Gastrocnemius medialis (tissue), 4 donors: ENCODE results near the gene ZBTB43. TPM values are rescaled to one million over a fixed set of nuclear protein-coding genes. Genes with fewer than 3 reads are reported as not detected.

Source experiments
- ATAC-seq, 2 donors: fragments of 150-250 bp; one replicate each; pipeline ENCODE4 v1.9.1; 2016
- DNase-seq, 2 donors: peaks; one replicate each; pipeline ENCODE4 v3.0.0-alpha.2; 2019
- H3K27ac ChIP-seq, 4 donors: fragments of 200-600 bp; sonication (generic); 1 replicate in 1 of 4; 2 replicates in 3 of 4; pipeline ENCODE4 v1.5.1; 2016 to 2018; ENCODE audit warnings: mild to moderate bottlenecking in 2 of 4, moderate library complexity in 1 of 4
- H3K27me3 ChIP-seq, 3 donors: fragments of 200-600 bp; sonication (generic) in 2 of 3; 1 replicate in 1 of 3; 2 replicates in 2 of 3; pipeline versions ENCODE4 v1.5.1 to v1.6.0; 2016 to 2019; ENCODE audit warnings: mild to moderate bottlenecking in 1 of 3, moderate library complexity in 1 of 3
- H3K36me3 ChIP-seq, 2 donors: fragments of 200-600 bp; sonication (generic) in 1 of 2; one replicate each; pipeline ENCODE4 v1.5.1; 2017 to 2018
- H3K4me1 ChIP-seq, 2 donors: fragments of 200-600 bp; sonication (generic) in 1 of 2; one replicate each; pipeline ENCODE4 v1.5.1; 2016 to 2017; ENCODE audit warnings: mild to moderate bottlenecking in 2 of 2
- H3K4me3 ChIP-seq, 4 donors: fragments of 200-600 bp; sonication (generic) in 3 of 4; 1 replicate in 1 of 4; 2 replicates in 3 of 4; pipeline ENCODE4 v1.5.1; 2016 to 2019; ENCODE audit warnings: mild to moderate bottlenecking in 2 of 4
- H3K9me3 ChIP-seq, 3 donors: fragments of 200-600 bp; sonication (generic) in 2 of 3; 1 replicate in 1 of 3; 2 replicates in 2 of 3; pipeline ENCODE4 v1.5.1; 2016 to 2019
- POLR2A ChIP-seq, 2 donors: fragments of 450-650 bp; IDR thresholded peaks; one replicate each; pipeline ENCODE4 v1.6.1; 2017; ENCODE audit warnings: antibody characterized with exemption in 2 of 2, mild to moderate bottlenecking in 2 of 2, moderate library complexity in 2 of 2
- in situ Hi-C, 4 donors: fragments of 200-750 bp; cut with MboI; loops; one replicate each; pipeline versions ENCODE4 v1.15.0 to v1.8.0; 2017; ENCODE audit warnings: low sequenced_read_pairs in 4 of 4
- intact Hi-C: fragments of 100-400 bp; cut with DNase I; formaldehyde crosslinking; loops from one replicate; pipeline ENCODE4 v1.15.1; 2023; ENCODE audit warnings: low total_unique reads
- total RNA-seq, 4 donors: library from RNA; depleted of rRNA; stranded (reverse); fragments of >200 nt; gene quantifications; one replicate each; pipeline versions ENCODE4 v1.1.0 to v1.2.3, GENCODE V29; 2016
- TF ChIP-seq, protein P1 (sequence below), 5 experiments: fragments of 450-650 bp in 3 of 5; fragments of 200-600 bp in 2 of 5; sonication (generic) in 2 of 5; IDR thresholded peaks in 4 of 5; conservative IDR thresholded peaks in 1 of 5; 1 replicate in 4 of 5; 2 replicates in 1 of 5; pipeline ENCODE4 v1.5.1; 2016 to 2019; ENCODE audit warnings: antibody characterized with exemption in 5 of 5, mild to moderate bottlenecking in 3 of 5, moderate library complexity in 3 of 5

Gene ZBTB43
- total RNA-seq, 4 donors from 2014 or later, result 44.9 to 65.2 (median 60.0) TPM

DNA sequence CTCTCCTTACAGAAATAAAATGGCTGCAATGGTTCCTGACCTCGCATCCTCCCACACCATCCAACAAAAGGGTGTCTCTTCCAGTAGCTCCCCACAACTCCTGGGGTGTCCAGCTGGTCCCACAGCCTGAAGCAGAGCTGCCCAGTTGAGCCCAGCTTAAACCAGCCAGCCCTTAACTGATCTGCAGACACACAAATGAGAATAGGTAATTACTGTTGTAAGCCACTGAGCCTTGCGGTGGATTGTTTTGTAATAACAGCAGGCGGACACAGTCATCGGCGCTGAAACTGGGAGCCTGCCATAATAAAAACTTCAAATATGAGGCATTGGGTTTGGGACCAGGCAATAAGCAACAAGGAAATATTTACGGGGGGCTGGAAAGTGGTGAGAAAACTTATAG, 10.4 kb upstream of the ZBTB43 start:
- Histone ChIP-seq H3K4me1 (peaks cover 14 to 24% of the 10 kb centered on the region in 2 donors), H3K4me3 (no peak overlapping the region), H3K9me3 (no peaks in the 10 kb centered on the region), H3K27me3 (no peaks in the 10 kb centered on the region), H3K36me3 (no peaks in the 10 kb centered on the region), H3K27ac (no peak overlapping the region)
- in situ Hi-C loops, result no loop called here
- no peak for DNase-seq
- intact Hi-C loops, result no loop called here
- ATAC-seq, result no peak
- no peak for TF ChIP-seq POLR2A (IDR thresholded peaks at IDR 0.05)
- TF ChIP-seq, protein P1, sequence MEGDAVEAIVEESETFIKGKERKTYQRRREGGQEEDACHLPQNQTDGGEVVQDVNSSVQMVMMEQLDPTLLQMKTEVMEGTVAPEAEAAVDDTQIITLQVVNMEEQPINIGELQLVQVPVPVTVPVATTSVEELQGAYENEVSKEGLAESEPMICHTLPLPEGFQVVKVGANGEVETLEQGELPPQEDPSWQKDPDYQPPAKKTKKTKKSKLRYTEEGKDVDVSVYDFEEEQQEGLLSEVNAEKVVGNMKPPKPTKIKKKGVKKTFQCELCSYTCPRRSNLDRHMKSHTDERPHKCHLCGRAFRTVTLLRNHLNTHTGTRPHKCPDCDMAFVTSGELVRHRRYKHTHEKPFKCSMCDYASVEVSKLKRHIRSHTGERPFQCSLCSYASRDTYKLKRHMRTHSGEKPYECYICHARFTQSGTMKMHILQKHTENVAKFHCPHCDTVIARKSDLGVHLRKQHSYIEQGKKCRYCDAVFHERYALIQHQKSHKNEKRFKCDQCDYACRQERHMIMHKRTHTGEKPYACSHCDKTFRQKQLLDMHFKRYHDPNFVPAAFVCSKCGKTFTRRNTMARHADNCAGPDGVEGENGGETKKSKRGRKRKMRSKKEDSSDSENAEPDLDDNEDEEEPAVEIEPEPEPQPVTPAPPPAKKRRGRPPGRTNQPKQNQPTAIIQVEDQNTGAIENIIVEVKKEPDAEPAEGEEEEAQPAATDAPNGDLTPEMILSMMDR (IDR thresholded peaks at IDR 0.05 in 4 of 5, conservative IDR thresholded peaks at IDR 0.05 in 1 of 5), result no peak

DNA sequence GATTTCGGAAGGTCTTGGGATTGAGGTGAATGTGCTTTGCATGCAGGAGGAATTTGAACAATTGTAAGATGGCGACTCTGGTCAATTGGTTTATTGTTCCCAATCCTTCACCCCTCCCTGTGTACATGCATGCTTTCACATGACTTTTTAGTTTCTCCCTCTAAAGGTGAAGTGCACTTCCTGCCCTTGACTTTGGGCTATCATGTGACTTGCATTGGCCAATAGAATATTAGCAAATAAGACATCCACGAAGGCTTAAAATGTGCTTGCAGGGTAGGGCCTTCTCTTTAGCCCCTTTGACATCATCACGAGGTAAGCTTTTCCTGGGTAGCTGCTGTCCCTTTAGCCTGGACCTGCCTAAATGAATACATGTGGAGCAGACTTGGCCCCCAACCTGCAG, 8.1 kb upstream of the ZBTB43 start:
- no peak for TF ChIP-seq POLR2A (IDR thresholded peaks at IDR 0.05)
- TF ChIP-seq, protein P1 (IDR thresholded peaks at IDR 0.05 in 4 of 5, conservative IDR thresholded peaks at IDR 0.05 in 1 of 5), result no peak
- no peak for DNase-seq
- intact Hi-C loops, result no loop called here

DNA sequence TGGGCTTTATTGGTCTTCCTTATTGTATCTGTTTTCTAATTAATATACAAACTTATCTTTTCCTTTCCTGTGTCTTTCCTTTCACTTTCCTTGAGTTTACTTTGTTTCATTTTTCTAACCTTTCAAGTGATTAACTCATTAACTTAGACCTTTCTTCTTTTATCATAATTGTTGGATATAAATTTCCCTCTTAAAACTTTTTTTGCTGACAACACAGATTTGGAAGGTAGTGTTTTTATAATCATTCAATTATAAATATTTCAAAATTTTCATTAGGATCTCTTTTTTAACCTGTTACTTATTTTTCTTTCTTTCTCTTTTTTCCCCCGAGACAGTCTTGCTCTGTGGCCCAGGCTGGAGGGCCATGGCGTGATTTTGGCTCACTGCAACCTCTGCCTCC, 6.9 kb upstream of the ZBTB43 start:
- H3K4me1 ChIP-seq, result no peaks in the 10 kb centered on the region
- no peaks in the 10 kb centered on the region for H3K9me3 ChIP-seq
- TF ChIP-seq, protein P1 (IDR thresholded peaks at IDR 0.05 in 4 of 5, conservative IDR thresholded peaks at IDR 0.05 in 1 of 5), result no peak
- TF ChIP-seq POLR2A (IDR thresholded peaks at IDR 0.05), result no peak
- intact Hi-C loops, result no loop called here
- H3K27ac ChIP-seq, result no peak overlapping the region
- ATAC-seq (no peak), DNase-seq (no peak)
- no peaks in the 10 kb centered on the region for H3K27me3 ChIP-seq
- H3K4me3 ChIP-seq, result no peak overlapping the region
- in situ Hi-C loops, result no loop called here
- H3K36me3 ChIP-seq, result no peaks in the 10 kb centered on the region

More for the DNA sequence above, 8.1 kb upstream of the ZBTB43 start:
- in situ Hi-C loops, result no loop called here
- no peaks in the 10 kb centered on the region for H3K9me3 ChIP-seq
- peaks cover 5 to 7% of the 10 kb centered on the region in 2 donors for H3K4me1 ChIP-seq
- no peaks in the 10 kb centered on the region for H3K36me3 ChIP-seq
- no peak overlapping the region for H3K27ac ChIP-seq
- no peak overlapping the region for H3K4me3 ChIP-seq
- no peak for ATAC-seq
- no peaks in the 10 kb centered on the region for H3K27me3 ChIP-seq

DNA sequence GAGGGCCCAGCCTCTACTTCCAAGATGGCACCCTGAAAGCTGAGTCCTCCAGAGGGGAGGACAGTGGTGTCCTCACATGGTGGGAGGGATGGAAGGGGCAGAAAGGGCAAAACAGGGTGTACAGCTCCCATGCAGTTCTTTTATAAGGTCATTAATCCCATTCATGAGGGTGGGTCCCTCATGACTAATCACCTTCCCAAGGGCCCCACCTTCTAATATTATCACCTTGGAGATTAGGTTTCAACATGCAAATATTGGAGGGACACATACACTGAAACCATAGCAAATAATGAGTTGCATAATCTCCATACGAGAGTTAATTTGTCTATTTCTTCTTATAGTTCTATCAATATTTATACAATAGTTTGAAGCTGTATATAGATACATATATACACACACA, 5.8 kb upstream of the ZBTB43 start:
- no peak for DNase-seq
- Histone ChIP-seq H3K9me3 (no peaks in the 10 kb centered on the region), H3K27ac (no peak overlapping the region), H3K4me3 (no peak overlapping the region), H3K36me3 (no peaks in the 10 kb centered on the region), H3K4me1 (peaks cover under 1% of the 10 kb centered on the region in 2 donors), H3K27me3 (no peaks in the 10 kb centered on the region)
- ATAC-seq, result no peak
- intact Hi-C loops, result no loop called here
- in situ Hi-C loops, result no loop called here
- TF ChIP-seq, protein P1 (IDR thresholded peaks at IDR 0.05 in 4 of 5, conservative IDR thresholded peaks at IDR 0.05 in 1 of 5), result no peak
- TF ChIP-seq POLR2A (IDR thresholded peaks at IDR 0.05), result no peak
